Loucy (cell line): ENCODE data around the gene IRAK3.

Source experiments
- H2AFZ ChIP-seq: fragments of 200-600 bp; sonication (generic); 2 replicates; pipeline ENCODE4 v1.6.0; 2016; ENCODE audit warnings: antibody characterized with exemption, mild to moderate bottlenecking, low read length, moderate library complexity
- H3F3A ChIP-seq: fragments of 200-600 bp; 2 replicates; pipeline ENCODE4 v1.6.0; 2016; ENCODE audit warnings: antibody characterized with exemption, low read depth, mild to moderate bottlenecking
- H3K27me3 ChIP-seq: fragments of 200-600 bp; sonication (generic); 2 replicates; pipeline ENCODE4 v1.6.1; 2014; ENCODE audit warnings: low read length, mild to moderate bottlenecking; ENCODE audit not compliant: insufficient read depth, poor library complexity, severe bottlenecking
- H3K36me3 ChIP-seq: fragments of 200-600 bp; sonication (generic); 2 replicates; pipeline ENCODE4 v1.6.1; 2016; ENCODE audit warnings: low read length; ENCODE audit not compliant: insufficient read depth
- H3K4me1 ChIP-seq: fragments of 200-600 bp; sonication (generic); 2 replicates; pipeline ENCODE4 v1.5.1; 2014; ENCODE audit warnings: low read length, mild to moderate bottlenecking; ENCODE audit not compliant: insufficient read depth, poor library complexity, severe bottlenecking
- H3K4me2 ChIP-seq: fragments of 200-600 bp; sonication (generic); 2 replicates; pipeline ENCODE4 v1.6.0; 2014; ENCODE audit warnings: antibody characterized with exemption, low read length, low read depth, mild to moderate bottlenecking; ENCODE audit not compliant: poor library complexity, severe bottlenecking
- H3K4me3 ChIP-seq: fragments of 200-600 bp; sonication (generic); 2 replicates; pipeline ENCODE4 v1.5.1; 2014; ENCODE audit warnings: low read length, mild to moderate bottlenecking, mixed read lengths; ENCODE audit not compliant: poor library complexity, severe bottlenecking
- H3K79me2 ChIP-seq: fragments of 200-600 bp; sonication (generic); 2 replicates; pipeline ENCODE4 v1.6.1; 2014; ENCODE audit warnings: low read length; ENCODE audit not compliant: insufficient read depth
- H3K9ac ChIP-seq: fragments of 200-600 bp; sonication (generic); 2 replicates; pipeline ENCODE4 v1.6.0; 2014; ENCODE audit warnings: mild to moderate bottlenecking, low read depth, low read length, moderate library complexity; ENCODE audit not compliant: poor library complexity, severe bottlenecking
- H3K9me2 ChIP-seq: fragments of 200-600 bp; sonication (generic); replicated peaks from 2 replicates; pipeline ENCODE4 v1.6.1; 2016; ENCODE audit warnings: low read depth, low read length, mixed read lengths
- H3K9me3 ChIP-seq: fragments of 200-600 bp; sonication (generic); 2 replicates; pipeline ENCODE4 v1.6.1; 2014; ENCODE audit warnings: mild to moderate bottlenecking, antibody characterized with exemption, low read length, low read depth; ENCODE audit not compliant: insufficient read depth
- H4K20me1 ChIP-seq: fragments of 200-600 bp; sonication (generic); 2 replicates; pipeline ENCODE4 v1.6.0; 2014; ENCODE audit warnings: antibody characterized with exemption, low read length, mild to moderate bottlenecking; ENCODE audit not compliant: insufficient read depth, poor library complexity, severe bottlenecking
- EZH2phosphoT487 ChIP-seq: fragments of 200-600 bp; IDR thresholded peaks from 2 replicates; pipeline ENCODE4 v1.6.1; 2018; ENCODE audit warnings: antibody characterized with exemption, mild to moderate bottlenecking, moderate library complexity, borderline replicate concordance
- TF ChIP-seq, protein P1 (sequence below): fragments of 200-600 bp; sonication (generic); conservative IDR thresholded peaks from 2 replicates; pipeline ENCODE4 v1.5.1; 2014; ENCODE audit warnings: mild to moderate bottlenecking, antibody characterized with exemption, low read length

IRAK3 gene

DNA sequence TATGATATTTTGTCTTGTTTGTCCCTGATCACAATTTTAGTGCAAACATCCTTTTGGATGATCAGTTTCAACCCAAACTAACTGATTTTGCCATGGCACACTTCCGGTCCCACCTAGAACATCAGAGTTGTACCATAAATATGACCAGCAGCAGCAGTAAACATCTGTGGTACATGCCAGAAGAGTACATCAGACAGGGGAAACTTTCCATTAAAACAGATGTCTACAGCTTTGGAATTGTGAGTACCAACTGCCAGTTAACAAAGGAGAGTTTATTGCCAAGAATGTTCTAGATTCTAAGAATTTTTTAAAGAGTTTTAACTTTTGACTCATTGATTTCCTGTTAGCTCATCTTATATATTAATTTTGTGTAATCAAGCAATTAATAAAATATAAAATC lies 55.4 kb downstream of the IRAK3 start:
- H3K79me2 ChIP-seq, result no peaks in the 10 kb centered on the region
- no peaks in the 10 kb centered on the region for H3K36me3 ChIP-seq
- TF ChIP-seq, protein P1, sequence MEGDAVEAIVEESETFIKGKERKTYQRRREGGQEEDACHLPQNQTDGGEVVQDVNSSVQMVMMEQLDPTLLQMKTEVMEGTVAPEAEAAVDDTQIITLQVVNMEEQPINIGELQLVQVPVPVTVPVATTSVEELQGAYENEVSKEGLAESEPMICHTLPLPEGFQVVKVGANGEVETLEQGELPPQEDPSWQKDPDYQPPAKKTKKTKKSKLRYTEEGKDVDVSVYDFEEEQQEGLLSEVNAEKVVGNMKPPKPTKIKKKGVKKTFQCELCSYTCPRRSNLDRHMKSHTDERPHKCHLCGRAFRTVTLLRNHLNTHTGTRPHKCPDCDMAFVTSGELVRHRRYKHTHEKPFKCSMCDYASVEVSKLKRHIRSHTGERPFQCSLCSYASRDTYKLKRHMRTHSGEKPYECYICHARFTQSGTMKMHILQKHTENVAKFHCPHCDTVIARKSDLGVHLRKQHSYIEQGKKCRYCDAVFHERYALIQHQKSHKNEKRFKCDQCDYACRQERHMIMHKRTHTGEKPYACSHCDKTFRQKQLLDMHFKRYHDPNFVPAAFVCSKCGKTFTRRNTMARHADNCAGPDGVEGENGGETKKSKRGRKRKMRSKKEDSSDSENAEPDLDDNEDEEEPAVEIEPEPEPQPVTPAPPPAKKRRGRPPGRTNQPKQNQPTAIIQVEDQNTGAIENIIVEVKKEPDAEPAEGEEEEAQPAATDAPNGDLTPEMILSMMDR, result no peak
- no peak for TF ChIP-seq EZH2phosphoT487
- H2AFZ ChIP-seq, result no peak overlapping the region
- no peaks in the 10 kb centered on the region for H4K20me1 ChIP-seq
- H3K4me3 ChIP-seq, result no peak overlapping the region
- H3K4me1 ChIP-seq, result no peaks in the 10 kb centered on the region
- no peaks in the 10 kb centered on the region for H3K9me3 ChIP-seq
- no peaks in the 10 kb centered on the region for H3K27me3 ChIP-seq
- H3K9ac ChIP-seq, result no peak overlapping the region
- no peak overlapping the region for H3K4me2 ChIP-seq
- H3K9me2 ChIP-seq, result no peaks in the 10 kb centered on the region
- no peaks in the 10 kb centered on the region for H3F3A ChIP-seq

- Histone ChIP-seq H3F3A (no peaks in the 10 kb centered on the region), H3K4me1 (no peaks in the 10 kb centered on the region), H3K4me3 (no peak overlapping the region), H4K20me1 (no peaks in the 10 kb centered on the region), H3K36me3 (no peaks in the 10 kb centered on the region), H3K4me2 (no peak overlapping the region), H3K9ac (no peak overlapping the region), H3K79me2 (no peaks in the 10 kb centered on the region), H3K27me3 (no peaks in the 10 kb centered on the region), H2AFZ (no peak overlapping the region), H3K9me3 (no peaks in the 10 kb centered on the region), H3K9me2 (no peaks in the 10 kb centered on the region)
- TF ChIP-seq EZH2phosphoT487, result no peak
- TF ChIP-seq, protein P1, result no peak
Measured at GRCh38 chr12:66247741-66248140, 58.7 kb downstream of the IRAK3 start.

GRCh38 chr12:66251049-66251448 lies 62.0 kb downstream of the IRAK3 start:
- Histone ChIP-seq H3K79me2 (no peaks in the 10 kb centered on the region), H3K9me3 (no peaks in the 10 kb centered on the region), H3K4me3 (no peak overlapping the region), H3K36me3 (no peaks in the 10 kb centered on the region), H3K4me2 (no peak overlapping the region), H4K20me1 (no peaks in the 10 kb centered on the region), H3K27me3 (no peaks in the 10 kb centered on the region), H2AFZ (no peak overlapping the region), H3K4me1 (no peaks in the 10 kb centered on the region), H3K9ac (no peak overlapping the region), H3F3A (no peaks in the 10 kb centered on the region), H3K9me2 (no peaks in the 10 kb centered on the region)
- TF ChIP-seq, protein P1, result no peak
- no peak for TF ChIP-seq EZH2phosphoT487
